HG02938 (cell line): ENCODE results near the gene SLC5A6.
"Not testable (repeated sequence)": the region's sequence is repeated elsewhere in the genome, so short reads cannot be mapped to it uniquely, and the experiment has no call there.

Experiments used
- ATAC-seq: cut with Tn5 transposase; IDR thresholded peaks from one replicate; pipeline ENCODE4 v1.9.1; 2021; ENCODE audit warnings: mild to moderate bottlenecking, moderate library complexity; ENCODE audit not compliant: unreplicated experiment

The SLC5A6 gene

DNA sequence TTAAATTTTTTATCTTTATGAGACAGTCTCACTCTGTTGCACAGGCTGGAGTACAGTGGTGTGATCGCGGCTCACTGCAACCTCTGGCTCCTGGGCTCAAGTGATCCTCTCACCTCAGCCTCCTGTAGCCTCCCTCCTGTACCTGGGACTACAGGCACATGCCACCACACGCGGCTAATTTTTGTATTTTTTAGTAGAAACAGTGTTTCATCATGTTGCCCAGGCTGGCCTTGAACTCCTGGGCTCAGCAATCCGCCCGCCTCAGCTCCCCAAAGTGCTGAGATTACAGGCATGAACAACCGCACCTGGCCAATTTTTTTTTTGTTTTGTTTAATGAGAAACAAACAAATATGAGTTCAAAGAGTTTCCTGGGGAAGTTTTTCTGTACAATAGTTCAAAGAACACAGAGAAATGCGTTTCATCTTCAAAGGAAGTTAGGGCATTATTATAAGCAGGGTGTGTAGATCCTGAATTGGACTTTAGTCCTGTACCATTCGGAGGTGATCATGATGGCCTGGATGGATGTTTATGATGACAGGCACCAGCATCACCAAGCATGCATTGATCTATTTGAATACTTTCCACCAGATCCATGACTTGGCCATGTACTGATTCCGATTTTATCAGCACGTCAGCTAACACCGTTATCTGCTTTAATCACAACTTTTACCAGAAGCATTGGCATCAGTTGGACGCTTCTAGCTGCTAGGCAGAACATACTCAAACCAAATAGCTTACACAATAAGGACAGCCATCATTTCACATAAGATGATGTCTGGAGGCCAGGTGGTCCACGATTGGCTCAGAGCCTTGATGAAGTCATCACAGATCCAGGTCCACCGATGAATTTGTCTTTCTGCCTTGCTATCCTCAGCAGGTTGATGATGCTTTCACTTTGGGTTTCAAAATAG is 34.4 kb downstream of the SLC5A6 start:
- ATAC-seq = no peak

DNA sequence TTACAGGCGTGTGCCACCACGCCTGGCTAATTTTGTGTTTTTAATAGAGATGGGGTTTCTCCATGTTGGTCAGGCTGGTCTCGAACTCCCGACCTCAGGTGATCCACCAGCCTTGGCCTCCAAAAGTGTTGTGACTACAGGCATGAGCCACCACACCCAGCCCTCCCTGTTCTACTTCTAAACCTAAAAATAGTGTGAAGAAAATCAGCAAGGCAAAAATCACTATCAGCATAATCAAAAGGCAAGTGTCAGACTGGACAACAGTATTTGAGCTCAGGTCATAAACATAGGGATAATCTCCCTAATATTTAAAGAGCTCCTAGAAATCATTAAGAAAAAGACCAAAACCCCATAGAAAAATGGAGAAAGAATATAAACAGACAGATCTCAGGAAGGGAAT is 36.3 kb downstream of the SLC5A6 start:
- not testable (repeated sequence) for ATAC-seq

DNA sequence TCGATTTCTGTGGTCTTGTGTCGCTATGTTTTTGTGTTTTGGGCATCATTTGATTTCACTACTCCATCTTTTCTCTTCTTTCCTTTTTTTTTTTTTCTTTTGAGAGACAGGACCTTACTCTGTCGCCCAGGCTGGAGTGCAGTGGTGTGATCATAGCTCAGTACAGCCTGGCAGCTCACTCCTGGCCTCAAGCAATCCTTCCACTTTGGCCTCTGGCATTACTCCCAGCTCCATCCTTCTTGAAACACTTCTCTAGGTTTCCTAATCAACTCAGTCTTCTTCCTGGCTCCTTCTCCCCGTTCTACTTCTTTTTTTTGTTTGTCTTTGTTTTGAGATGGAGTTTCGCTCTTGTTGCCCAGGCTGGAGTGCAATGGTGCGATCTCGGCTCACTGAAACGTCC is 36.7 kb downstream of the SLC5A6 start:
- ATAC-seq = no peak

DNA sequence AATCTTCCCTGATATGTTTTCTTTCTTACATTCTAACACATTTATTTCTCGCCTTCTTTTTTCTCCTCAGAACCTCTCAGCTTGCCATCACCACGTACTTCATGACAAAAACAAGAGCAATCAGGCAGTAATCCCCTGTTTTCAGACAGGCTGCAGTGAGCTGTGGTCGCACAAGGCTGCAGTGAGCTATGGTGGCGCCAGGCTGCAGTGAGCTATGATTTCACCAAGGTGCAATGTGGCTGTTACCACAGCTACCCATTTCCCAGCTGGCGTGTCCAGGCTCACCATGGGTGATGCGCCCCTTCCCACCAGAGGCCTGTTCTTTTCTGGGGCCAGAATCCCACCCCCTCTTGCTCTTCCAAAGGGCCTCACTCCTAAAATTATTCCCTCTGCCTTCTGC is 37.4 kb downstream of the SLC5A6 start:
- no peak for ATAC-seq

DNA sequence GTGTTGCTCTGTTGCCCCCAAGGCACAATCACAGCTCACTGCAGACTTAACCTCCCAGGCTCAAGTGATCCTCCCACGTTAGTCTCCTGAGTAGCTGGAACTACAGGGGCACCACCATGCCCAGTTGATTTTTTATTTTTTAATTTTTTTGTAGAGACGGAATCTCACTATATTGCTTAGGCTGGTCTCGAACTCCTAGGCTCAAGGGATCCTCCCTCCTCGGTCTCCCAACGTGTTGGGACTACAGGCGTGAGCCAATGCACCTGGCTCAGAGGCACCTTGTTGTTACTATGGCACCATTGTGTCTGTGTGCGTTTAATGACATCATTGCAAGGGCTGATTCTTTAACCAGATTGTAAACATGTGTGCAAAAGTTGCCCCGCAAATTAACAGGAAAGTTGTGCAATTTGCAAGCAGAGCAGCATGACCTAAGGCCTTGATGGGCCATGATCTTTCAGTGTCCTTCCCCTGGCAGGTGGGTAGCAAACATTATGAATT is 40.7 kb downstream of the SLC5A6 start:
- no peak for ATAC-seq

DNA sequence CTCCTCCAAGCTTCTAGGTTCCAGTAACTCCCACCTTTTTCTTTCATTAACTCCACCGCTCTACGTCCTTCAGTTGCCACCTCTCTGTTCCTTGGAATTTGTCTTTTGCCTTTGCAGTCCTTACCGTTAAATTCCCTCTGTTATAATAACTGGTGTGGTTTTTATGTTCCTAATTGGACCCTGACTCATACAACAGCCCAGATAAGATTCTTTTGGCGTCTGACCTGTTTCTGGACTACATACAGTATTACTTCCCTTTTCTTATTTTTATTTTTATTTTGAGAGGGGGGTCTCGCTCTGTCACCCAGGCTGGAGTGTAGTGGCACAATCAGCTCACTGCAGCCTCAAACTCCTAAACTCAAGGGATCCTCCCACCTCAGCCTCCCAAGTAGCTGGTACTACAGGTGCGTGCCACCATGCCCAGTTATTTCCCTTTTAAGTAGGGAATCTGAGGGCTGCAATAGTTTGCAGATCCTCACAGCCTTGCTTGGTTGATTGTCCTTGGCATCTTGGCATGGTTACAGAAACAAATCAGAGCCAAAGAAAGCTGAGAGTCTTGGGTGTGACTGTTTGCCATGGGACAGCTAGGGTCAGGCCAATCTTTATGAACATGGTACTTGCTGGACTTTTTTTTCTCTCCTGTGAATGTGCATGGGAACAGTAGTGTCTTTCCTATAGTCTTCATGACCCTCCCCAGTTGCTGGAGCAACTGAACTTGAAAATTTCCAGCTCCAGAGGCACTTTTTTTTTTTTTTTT is 41.3 kb downstream of the SLC5A6 start:
- no peak for ATAC-seq

DNA sequence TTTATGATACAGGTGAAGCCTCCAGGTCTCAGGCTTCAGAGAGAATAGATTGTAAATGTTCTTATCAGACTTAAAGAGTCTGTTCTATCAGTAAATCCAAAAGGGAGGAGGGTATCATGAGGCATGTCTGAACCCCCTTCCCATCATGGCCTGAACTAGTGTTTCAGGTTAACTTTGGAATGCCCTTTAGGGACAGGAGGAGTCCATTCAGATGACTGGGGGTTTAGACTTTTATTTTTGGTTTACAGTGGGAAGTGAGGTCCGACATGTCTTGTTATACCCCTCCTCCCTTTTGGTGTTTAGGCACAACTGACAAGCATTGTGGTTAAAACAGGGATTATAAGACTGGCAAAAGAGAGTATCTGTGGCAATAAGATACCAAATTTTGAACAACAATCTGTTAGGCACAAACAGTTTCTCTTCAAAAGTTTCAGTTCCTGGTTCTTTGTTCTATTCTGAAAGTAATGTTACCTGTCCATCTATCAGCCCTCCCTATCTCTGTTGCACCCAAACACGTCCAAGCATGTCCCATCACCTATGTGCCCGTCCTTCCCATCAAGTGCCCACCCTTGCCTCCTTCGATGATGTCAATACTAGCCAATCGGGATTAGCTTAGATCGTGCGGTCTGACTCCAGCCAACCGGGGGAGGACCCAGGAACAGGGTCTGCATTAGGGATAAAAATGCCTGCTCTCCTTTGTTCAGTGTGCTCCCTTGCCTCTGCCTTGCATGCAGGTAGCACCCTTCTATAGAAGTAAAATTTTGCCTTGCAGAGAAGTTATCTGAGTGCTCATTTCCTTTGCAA is 46.9 kb downstream of the SLC5A6 start:
- ATAC-seq = no peak

DNA sequence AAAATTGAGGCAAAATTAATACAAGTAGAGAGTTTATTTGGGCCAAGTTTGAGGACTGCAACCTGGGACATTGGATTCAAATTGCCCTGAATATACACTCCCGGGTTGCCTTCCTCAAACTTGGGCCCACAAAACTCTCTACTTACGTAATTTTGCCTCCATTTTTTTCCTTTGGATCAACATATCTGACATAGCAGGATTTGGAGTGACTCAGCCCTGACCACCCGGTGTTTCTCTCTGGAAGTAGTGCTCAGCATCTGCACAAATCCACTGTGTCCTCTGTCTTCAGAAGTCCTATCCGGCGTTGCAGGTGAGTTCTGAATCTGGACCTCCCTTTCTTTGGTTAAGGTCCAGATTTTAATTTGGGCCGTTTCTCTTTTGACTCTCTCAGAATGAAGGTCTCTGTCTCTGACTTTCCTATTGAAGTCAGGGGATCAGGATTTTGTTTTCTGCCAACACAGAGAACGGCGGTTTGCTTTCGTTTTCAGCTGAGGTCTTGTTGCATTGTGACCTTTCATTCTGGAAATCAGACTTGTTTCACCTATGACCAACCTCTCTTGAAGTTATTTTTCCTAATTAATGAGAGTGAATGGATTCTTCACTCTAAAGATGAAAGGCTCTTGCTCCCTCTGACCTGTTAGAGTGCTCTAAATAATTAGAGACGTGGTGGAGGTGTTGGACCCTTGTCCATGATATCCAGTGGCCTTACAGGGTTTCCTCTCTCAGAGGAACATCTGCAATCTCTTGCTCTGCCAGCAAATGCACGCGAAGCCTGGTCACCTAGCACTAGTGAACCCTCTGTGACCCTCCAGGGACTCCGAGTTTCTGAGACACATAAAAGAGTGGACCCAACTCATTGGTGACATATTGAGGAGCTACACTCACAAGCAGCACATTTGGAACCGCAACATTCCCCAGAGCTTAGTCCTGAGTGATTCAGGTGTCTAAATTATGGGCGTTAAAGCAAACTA is 49.6 kb downstream of the SLC5A6 start:
- ATAC-seq = no peak

DNA sequence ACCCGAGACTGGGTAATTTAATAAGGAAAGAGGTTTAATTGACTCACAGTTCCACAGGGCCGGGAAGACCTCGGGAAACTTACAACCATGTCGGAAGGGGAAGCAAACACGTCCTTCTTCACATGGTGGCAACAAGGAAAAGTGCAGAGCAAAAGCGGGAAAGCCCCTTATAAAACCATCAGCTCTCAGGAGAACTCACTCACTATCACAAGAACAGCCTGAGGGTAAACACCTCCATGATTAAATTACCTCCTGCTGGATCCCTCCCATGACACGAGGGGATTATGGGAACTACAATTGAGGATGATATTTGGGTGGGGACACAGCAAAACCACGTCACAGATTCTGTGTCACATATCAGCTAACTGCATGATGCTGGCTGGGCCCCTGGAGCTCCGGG is 51.9 kb downstream of the SLC5A6 start:
- no peak for ATAC-seq

DNA sequence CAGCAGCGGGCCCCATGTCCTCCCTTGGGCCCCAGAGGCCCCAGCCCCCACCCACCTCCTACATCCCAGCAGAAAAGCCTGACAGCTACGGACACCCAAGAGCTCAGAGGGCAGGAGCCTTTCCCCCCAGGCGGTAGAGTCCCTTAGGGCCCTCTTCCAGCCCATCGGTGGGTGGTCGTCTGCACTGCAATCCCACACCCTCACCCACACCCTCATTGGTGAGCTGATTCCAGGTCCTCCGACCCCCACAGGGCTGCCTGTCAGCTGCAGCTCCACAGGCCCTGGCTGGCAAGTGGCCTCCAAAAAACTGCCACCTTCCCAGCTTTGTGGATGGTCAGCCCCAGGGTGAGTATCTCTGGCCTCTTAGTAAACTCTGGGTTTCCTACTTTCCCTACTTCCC is 52.8 kb downstream of the SLC5A6 start:
- no peak for ATAC-seq

DNA sequence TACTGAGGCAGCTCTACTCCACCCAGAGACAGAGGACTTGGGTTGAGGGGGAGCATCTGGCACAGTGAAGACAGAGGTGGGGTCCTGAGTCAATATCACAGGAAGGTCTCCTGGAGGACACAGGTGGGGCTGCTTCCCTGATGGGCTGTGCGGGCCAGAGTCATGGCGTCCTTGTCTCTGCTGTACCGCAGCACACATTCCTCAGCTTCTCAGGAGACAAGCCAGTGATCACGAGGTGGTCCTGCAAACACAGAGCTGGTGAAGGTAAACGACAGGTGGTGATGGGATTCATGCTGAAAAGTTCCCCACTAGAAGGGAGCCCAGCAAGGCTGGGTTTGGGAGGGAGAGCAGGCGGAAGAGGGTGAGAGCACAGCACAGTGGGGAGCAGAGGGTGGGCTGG is 53.6 kb downstream of the SLC5A6 start:
- no peak for ATAC-seq

DNA sequence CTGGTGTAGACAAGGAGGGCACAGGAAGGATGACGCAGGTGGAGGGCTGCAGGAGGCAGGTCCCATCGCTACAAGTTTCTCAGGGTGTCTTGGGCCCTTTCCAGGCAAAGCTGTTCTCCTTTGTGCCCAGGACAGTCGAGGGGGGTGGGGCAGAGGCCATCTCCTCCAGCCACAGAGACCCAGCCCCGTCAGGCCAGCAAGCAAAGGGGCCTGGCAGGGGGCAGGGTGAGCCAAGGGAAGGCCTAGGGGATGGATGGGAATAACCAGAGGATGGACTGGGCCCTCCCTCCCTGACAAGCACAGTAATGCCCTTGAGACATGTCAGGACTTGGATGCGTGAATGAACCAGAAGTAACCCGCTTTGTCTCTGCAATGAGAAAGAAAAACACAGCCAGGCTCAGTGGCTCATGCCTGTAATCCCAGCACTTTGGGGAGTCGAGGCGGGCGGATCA is 57.0 kb downstream of the SLC5A6 start:
- ATAC-seq = no peak

DNA sequence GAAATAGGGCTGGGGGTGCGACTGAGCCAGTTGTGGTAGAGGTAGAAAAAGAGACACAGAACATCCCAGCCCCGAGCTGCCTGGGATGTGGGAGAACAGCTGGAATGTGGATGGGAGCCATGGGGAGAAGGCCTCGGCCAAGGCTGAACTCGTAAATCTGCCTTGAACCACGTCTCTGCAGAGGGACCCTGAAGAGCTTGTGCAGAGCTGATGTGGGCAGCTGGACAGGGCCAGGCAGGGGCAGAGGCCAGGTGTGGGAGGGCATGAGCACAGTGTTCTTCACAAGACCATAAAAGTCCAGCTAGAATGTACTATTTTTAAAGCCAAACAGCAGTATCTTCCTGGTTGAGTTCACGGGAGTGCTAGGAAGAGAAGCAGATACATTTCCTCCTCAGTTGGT is 57.6 kb downstream of the SLC5A6 start:
- no peak for ATAC-seq

DNA sequence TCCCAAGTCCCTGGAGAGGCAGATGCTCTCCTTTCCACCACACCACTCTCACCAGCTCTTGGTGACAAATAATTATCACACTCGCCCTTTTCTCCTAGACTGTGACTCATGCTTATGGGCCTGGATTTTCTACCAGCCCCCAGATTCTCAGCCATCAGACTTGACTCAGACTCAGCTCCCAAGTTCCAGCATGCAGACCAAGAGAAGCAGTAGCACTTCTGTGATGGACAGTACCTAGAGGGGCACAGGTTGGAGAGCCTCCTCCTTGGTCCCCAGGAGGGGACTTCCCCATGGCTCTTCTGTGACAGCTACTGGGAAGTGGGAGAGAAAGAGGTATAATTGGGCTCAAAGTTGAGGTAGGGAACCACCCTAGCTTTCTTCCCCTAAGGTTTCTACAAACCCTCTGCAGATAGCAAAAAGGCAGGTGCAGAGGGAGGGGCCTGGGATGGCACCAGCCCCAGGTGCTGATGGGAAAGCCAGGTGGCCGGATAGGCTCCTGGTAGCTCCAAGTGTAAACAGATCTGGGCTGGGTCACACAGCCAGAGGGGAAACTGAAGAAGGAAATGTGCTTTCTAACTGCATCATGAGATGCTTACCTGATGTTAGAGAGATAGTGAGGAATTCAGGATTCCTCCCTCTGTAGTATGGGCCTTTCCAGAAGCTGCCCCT is 59.1 kb downstream of the SLC5A6 start:
- ATAC-seq = no peak

DNA sequence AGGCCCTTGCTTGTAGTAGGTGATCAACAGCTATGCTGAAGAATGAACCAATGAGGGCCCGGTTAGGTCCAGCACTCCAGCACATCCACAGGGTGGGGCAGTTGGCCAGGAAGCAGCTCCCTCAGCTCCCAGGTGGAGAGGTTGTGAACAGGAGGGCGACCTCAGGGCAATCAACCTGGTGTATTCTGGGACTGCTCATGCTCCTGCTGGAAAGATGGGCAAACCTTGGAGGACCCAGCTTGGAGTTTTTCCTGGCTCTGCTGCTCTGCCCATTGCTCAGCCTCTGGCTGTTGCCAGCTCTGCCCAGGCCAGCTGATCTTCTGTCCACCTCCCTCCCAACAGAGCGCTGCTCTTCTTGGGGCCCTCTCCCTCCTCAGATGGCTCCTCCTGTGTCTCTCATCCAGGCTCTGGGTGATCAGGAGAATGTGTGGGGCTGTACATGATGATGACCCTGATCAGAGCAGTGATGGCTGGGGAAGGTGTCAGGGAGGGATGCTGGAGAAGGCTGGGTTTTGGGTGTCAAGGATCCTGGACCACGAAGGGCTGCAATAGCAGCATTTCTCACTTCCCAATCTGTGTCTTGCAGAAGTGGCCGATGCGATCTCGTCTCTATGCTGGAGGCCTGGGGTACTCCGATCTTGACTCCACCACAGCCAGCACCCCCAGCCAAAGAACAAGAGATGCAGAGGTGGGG is 59.8 kb downstream of the SLC5A6 start:
- no peak for ATAC-seq

DNA sequence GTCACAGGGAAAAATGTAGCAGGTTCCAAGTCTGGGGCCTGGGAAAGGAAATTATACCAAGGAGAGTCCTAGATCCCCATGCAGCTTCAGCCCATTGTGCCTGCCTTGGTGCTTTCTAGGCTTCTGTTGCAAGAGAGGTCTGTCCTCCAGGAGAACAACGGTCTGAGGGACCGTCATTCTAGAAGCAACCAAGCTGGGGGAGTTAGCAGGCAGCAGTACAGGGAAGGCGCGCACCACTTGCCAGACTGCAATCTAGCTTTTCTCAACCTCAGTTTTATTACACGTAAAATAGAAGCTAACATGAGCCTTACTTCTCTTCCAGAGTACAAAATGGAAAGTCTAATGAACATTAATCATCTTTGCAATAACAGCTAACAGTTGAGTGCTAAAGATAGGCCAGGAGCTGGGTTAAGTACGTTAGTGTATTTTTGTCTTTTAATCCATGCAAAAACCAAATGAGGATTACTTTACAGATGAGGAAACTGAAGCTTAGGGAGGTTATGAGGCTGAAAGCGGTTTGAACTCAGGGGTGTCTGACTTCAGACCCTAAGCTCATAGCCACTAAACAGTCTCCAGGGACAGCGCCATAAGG is 61.3 kb downstream of the SLC5A6 start:
- no peak for ATAC-seq
